NCI-H524 treated with DMSO at 0.1 percent for 48 hours (cell line): ENCODE measurements around the gene PEX19.

Experiments used
- DNase-seq: peaks from one replicate; lab custom pipeline; 2025; lab: John Stamatoyannopoulos, UW

PEX19 gene

DNA sequence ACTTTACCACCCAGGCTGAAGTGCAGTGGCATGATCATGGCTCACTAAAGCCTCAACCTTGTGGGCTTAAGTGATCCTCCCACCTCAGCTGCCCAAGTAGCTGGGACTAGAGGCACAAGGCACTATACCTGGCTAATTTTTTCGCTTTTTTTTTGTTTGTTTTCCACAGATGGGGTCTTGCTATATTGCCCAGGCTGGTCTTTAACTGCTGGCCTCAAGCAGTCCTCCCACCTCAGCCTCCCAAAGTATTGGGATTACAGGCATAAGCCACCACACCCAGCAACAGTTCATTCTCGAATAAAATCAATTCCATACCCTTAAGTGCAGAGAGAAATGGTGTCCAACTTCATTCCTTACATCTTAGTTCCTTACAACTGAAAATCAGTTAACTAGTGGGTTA is 47.4 kb downstream of the PEX19 start:
- no peak for DNase-seq

DNA sequence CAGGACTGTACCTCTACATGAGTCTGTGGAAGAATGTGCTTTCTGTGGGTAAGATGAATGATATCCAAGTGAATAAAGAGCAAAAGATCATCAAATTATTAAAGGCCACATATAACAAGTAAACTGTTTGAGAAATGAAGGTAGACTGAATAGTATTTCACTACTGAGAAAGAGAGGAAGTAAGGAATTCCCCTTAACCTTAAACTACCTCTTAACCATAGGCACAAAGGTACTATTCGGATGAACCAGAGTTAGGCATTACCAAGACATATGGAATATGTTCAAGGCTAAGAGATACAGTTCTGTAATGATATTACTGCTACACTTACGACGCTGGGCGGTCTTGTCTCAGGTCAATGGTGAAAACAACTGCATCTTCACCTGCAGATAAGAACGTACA is 48.1 kb downstream of the PEX19 start:
- DNase-seq: no peak

DNA sequence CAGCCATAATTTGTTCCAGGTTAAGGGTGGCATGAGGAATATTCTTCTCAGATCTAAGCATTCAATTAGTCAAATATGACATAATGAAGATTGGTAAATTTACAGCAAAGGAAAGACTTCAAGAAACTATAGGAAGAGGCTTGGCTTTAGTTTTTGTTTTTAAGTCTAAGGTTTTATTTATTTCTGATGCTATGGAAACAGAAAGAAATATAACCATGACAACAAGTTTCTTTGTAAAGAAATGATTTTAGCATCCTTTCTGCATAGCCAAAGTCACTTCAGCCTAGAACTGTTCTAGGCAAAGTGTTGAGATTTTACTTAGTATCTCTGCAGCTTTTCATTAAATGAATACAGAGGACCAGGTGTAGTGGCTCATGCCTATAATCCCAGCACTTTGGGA is 52.0 kb downstream of the PEX19 start:
- no peak for DNase-seq

DNA sequence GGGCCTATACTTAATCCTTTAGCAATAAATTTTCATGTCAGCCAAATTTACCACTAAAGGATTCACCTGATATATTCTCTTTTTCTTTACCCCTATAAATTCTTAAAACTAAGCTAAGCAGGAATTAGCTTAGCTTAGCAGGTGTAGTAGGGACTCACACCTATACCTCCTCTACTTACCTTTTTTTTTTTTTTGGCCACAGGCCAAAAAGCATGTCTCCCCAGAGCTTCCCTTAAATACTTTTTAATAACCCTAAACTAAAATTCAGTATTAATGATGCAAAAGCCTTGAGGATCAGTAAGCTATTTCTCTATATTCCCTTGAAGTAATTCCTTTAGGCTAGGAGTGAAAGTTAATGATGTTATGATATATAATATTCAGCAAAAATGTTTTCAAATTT is 56.5 kb downstream of the PEX19 start:
- DNase-seq: no peak

DNA sequence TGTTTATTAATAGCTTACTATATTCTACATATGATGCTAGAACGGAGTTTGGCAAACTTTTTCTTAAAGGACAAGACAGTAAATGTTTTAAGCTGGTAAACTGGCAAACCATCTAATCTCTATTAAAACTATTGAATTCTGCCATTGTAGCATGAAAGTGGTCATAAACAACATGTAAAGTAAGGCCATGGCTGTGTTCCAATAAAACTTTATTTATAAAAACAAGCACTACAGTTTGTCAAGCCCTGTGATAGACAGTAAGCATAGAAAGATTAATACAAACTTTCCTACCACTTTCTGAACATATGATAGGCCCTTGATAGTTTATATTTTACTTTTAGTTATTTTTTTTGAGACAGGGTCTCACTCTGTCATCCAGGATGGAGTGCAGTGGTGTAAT is 57.4 kb downstream of the PEX19 start:
- no peak for DNase-seq

DNA sequence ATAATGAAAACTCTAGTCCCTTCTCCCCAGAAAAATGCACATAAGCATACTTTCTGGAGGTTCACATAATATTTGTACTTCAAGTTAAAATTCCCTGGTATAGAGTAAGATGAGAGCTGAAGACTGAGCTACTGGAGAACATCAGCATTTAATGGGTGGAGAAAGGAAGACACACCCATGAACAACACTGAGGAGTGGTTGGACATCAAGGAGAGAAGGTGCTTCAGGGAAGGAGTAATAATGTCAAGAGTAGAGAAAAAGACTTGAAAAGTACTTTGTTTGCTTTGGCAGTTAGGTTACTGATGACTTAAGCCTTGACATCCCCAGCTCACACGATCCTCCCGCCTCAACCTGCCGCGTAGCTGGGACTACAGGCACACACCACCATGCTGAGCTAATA is 57.9 kb downstream of the PEX19 start:
- DNase-seq: no peak
